HG03196 (cell line): ENCODE data around the gene PHPT1.
"Not testable (repeated sequence)": the region's sequence is repeated elsewhere in the genome, so short reads cannot be mapped to it uniquely, and the experiment has no call there.

Experiments used
- ATAC-seq: cut with Tn5 transposase; IDR thresholded peaks from one replicate; pipeline ENCODE4 v1.9.1; 2021; ENCODE audit not compliant: unreplicated experiment

The PHPT1 gene

DNA sequence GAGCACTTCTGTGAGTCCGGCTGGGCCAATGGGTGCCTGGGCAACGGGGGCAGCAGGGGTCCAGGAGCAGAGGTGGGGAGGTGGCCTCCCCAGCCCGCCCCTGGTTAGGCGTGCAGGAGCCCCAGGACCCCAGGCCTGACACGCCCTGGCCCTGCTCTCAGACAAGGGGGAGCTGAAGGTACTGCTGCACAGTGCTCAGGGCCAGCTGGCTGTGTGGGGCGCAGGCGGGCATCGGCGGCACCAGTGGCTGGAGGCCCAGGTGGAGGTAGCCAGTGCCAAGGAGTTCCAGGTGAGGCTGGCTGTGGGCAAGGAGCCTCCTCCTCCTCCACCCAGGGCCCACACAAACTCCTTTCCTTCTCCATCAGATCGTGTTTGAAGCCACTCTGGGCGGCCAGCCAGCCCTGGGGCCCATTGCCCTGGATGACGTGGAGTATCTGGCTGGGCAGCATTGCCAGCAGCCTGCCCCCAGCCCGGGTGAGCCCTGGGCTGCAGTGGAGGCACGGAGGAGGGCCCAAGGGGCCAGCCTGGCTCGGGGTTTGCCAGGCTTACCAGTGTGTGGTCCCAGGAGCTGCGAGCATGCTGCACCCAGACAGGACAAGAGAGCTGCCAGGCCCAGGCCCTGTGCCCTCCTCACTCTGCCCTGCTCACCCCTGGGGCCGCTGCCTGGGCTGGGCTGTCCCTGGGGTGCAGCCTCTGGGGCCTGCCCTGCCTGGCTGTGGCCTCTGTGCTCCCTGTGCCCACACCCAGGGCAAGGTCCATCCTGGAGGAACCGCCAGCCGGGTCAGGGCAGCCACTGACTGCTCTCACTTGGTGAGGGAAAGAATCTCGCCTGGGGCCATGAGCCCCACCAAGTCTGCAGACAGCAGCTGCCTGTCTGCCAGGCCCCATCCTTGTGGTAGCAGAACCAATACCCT is 9.9 kb downstream of the PHPT1 start:
- no peak for ATAC-seq

DNA sequence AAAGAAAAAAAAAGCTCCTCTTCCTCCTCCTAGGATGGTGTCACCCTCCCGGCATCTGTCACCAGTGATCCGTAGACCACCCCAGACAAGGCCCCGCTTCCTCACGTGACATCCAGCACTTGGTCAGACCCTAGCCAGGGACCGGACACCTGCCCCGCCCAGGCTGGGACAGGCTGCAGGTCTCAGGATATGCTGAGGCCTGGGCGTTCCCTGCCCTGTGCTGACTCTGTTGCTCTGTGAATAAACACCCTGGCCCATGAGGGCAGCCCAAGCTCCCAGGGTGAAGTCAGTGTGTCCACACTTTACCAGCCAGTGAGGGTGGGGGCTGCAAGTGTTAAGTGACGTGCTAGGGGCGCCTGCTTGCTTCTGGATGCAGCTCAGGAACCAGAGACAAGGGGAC is 11.3 kb downstream of the PHPT1 start:
- ATAC-seq, result no peak

DNA sequence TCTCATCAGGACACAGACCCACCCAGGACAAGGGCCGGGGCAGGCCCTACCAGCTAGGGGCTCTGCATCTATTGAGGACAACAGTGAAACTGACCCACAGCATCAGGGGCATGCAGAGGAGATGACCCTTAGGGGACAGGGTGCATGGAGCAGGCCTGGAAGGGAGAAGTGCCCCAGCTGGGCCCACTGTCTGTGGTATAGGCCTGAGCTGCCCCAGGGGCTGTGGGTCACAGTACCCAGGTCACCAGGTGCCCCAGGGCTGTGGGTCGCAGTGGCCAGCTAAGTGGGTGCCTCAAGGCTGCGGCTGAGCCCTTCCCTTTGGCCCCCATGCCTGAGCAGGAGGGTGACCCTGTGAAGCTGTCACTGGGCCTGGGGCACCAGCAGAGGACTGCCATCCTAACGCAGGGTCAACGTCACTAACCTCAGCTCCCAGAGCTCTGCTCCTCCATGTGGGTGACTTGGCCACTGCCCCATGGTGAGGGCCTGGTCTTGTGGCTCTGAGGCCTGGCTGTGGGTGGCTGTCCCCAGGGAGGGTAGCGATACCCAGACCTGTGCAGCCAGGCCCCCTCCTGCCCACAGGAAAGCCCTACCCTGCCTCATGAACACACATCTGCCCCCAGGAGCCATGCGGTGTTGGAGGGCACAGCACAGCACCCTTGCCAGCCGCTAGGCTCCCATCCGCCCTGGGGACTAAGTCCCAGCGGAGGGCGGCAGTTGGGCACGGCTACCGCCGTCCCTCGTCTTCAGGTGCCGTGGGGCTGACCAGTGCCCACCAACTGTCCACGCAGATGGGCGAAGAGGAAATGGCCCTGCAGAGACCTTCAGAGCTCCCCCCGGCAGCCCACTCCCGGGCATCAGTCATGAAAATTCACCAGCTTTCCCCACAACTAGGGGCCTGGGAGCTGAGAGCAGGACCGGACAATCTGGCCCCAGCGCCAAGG is 12.0 kb downstream of the PHPT1 start:
- ATAC-seq, result no peak

DNA sequence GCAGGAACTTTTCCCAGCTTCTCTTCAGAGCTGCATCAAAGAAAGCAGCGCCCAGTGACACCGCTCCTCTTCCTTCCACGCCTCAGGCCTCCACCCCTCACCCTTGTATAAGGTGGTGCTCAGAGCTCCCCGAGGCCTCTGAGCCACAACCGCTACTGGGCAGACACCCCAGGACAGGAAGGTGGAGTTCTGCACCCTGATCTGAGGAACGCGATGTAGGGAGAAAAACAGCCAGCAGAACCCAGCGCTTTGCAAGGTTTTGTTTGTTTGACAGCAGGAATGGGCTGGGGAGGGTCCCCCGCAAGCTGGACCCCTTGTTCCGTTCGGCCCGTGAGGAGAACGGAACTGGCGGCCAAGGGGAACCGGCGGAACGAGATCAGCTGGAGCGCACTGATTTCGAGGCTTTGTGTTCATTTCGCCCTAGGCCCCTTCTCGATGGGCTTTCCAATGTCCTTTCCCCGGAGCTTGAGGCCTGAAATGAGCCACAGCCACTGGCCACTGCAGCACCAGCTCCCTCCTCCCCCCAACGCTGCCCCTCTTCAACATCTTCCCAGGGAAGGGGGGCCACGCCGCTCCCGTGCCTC is 12.8 kb downstream of the PHPT1 start:
- ATAC-seq, result no peak

DNA sequence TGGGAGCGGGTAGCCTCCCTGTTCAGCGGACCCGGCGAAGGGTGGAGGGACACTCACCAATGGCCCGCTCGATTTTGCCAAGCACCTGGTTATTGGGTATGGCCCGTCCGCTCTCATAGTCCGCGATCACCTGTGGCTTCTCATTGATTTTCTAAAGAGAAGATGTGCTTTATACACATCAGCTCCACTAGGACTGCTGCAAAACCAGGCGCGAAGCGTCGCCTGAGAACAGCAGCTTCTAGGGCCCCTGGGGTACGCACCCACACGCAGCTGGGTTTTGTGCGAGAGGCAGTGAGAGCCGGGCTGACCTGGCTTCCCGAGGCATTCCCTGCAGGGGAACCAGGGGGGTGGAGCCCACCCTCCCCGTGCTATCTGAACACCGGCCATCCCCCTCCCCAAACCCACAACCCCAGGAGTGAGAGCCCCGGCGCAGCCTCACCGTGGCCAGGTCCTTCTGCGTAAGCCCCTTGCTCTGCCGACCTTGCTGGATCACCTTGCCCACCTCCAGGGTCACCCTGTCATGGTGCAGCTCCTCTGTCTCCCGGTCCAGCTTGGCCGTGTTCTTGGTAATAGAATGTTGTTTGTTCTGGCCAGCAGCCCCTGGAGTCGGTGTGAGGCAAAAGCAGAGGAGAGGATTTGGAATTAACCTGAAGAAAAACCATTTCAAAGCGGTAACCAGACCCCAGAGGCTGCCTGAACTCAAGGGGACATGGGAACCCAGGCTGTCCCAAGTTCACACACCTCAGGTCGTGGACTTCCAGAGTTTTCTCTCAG is 13.8 kb downstream of the PHPT1 start:
- ATAC-seq, result no peak

DNA sequence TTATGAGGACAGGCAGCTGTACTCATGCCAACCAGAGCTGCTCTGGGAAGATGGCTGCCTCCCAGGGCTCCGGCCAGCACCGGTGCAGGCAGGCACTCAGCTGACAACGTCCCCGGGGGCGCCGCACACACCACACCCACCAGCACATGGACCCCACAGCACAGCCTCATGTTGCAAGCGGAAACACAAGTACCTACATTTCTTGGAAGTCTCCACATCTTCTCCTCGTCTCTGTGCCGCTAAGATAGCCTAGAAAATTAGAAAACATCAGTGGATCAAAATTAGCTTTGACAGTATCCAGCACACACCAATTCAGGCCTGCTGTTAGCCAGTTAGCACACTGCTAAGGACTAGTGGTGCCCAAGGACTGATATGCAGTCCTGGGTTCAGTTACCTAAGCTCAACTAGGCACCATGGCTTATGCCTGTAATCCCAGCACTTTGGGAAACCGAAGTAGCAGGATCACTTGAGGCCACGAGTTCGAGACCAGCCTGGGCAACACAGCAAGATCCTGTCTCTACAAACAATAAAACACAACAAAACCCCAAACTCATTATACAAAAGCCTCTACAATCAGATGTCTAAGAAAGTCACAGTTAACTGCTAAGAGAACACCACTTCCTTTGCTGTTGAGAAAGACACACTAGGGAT is 14.5 kb downstream of the PHPT1 start:
- ATAC-seq, result no peak

DNA sequence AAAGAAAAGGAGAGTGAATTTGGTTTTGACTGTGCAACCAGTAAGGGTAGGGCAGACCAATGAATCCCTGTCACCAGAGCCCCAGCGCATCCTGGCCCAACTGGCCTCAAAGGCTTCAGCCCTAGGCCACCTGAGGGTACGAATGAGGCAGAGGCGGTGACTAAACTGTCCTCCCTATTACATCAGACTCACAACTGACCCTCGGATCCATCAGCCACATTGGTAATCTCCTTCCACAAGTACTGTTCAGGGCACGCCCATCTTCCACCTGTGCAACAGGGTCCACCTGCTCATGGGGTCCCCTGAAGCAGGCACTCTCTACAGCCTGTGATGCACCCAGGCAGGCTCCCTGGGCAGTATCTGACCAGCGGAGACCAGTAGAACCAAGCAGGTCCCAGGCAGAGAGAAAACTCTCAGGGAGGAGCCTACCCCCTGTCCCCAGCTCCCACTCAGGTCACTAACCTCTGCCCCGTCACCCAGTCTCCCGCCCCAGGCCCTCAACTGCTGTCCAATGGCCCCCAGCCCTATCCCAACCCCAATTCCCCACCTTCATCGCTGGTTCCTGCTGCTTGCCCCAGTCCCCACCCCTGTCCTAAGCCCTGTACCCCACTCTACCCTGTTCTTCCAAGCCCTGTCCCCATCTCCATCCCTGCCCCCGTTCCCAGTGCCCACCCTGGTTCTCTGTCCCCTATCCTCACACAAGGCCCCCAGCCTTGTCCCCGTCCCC is 16.0 kb downstream of the PHPT1 start:
- no peak for ATAC-seq

DNA sequence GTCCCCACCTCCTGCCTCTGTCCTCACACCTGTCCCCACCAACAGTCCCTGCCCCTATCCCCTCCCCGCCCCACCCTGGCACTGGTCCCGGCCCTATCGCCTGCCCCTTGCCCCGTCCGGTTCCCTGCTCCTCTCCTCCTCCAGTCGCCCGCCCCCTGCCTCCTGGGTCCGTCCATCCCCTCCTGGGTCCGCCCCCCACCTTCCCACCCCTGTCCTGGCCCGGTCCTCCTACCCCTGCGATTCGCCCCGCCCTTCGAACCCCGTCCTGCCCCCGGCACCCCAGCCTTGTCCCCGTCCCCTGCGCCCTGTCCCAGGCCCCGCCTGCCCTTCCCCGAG is 16.5 kb downstream of the PHPT1 start:
- no peak for ATAC-seq

DNA sequence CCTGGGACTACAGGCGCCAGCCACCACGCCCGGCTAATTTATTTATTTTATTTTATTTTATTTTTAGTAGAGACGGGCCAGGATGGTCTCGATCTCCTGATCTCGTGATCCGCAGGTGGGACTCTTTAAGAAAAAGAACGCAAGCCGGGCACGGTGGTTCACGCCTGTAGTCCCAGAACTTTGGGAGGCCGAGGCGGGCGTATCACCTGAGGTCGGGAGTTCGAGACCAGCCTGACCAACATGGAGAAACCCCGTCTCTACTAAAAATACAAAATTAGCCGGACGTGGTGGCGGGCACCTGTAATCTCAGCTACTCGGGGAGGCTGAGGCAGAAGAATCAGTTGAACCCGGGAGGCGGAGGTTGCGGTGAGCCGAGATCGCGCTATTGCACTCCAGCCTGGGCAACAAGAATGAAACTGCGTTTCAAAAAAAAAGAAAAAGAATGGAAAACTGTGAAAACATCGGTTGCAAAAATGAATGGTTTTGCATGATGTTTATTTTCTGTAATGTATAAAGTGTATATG is 17.8 kb downstream of the PHPT1 start:
- ATAC-seq, result not testable (repeated sequence)

DNA sequence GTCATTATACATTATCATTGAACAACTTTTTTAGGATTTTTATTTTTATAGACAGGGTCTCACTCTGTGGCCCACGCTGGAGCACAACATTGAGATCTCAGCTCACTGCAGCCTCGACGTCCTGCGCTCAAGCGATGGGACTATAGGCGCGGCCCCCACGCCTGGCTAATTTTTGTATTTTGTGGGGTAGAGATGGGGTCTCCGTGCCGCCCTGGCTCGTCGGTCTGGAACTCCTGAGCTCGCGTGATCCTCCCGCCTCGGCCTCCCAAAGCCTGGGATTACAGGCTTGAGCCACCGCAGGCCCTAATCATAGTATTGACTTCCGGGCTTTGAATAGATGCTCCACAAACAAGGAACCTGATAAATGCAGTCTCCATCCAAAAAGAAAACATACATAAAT is 18.3 kb downstream of the PHPT1 start:
- no peak for ATAC-seq

DNA sequence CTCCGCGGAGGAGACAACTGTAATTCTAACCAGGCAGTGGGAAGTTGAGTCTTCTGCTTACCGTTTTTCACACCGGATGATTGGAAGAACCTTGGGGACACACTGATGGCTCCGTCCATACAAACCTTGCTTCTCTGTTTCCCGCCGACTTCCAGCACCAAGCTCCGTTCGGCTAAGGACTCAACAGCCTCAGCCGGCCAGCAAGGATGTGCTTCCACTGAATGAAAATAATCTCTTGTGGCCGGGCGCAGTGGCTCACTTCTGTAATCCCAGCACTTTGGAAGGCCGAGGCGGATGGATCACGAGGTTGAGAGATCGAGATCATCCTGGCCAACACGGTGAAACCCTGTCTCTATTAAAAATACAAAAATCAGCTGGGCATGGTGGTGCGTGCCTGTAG is 18.7 kb downstream of the PHPT1 start:
- ATAC-seq, result no peak

DNA sequence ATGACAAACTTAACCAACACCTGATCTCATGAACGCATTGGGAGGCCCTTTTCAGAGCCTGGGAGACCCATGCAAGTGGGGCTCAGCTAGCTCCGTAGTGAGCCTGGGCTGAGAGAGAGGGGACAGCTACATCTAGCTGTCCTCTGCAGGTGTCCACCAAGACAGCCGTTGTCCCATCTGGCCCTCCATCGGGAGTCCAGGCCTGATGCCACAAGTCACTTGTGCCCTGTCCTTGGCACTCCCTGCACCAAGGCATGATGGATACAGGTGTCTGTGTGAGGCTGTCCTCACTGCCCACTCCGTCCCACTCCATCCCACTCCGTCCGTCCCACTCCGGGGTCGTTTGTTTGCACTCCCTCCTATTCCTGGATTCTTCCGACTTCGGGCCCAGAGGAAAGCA is 19.4 kb downstream of the PHPT1 start:
- ATAC-seq, result no peak

DNA sequence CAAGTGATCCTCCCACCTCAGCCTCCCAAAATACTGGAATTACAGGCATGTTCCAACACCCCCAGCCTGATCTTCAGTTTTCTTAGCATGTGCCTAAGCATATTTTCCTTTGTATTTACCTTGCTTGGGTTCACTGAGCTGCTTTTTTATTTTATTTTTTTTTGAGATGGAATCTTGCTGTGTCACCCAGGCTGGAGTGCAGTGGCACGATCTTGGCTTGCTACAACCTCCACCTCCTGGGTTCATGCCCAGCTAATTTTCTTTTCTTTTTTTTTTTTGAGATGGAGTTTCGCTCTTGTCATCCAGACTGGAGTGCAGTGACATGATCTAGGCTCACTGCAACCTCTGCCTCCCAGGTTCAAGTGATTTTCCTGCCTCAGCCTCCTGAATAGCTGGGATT is 20.4 kb downstream of the PHPT1 start:
- not testable (repeated sequence) for ATAC-seq

DNA sequence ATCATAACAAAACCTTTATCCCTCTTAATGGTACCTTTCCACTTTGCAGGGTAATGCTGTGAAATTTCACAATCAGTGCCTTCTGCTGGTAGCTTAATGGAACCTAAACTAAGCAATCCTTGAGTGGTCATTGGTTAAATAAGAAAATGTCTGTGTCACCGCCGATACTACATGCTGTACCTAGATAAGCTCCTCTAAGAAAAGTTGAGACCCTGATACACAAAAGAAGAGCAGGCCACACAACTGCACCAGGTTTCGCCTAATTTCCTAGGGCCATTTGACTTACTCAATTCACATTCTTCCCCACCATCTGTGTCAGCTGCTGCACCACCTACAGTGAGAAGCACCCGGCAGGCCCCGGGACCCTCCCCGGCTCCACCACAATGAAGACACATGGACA is 25.9 kb downstream of the PHPT1 start:
- ATAC-seq, result no peak

DNA sequence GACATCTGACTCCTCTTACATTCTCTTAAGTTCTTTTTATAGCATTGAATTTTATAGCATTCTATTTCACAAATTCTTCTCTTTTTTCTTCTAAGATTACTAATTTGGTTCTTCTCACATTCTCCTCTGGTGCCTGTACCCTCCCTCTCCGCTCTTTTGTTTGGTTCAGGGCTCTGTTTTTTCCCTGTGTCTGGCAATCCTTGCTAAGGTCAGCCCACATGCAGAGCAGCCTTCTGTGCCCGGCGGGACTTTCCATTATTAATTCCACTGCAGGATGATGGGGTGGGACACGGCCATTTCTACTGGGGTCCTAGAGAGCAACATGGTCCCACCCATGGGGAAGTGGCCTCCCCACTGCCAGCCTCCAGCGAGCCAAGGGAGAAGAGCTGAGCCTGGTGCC is 27.3 kb downstream of the PHPT1 start:
- no peak for ATAC-seq

DNA sequence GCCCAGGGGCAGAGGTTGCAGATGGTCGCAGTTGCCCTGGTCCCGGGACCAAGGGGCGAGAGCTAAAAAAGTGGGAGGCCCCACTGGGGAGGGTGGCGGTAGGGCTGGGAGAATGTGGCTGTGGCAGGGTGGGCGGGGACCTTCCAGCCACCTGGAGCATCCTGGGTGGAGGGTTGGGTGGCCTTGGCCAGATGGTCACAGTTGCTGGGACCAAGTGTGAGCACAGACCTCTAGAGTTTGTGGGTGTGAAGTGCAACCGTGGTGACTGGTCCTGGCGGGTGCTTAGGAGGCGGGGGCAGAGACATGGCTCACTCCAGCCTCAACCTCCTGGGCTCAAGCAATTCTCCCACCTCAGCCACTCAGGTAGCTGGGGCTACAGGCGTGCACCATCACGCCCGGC is 31.4 kb downstream of the PHPT1 start:
- no peak for ATAC-seq

DNA sequence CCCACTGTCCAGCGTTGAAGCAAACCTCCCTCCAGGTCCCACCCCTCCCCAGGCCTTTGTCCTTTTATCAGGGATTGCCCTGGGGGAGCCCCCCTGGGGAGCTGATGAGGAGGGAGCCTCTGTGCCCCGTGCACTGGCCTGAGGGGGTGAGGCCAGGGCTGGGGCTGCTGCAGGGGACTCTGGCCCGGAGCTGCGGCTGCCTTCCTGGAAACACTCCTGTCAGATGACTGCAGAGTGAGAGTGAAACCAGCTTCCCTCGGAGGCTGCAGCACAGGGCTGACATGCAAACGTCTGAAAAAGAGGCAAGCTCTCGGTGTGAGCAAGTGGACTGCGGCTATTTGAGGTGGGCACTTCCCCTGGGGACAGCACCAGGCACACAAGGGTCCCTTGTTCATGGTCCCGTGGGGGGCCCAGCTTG is 32.5 kb downstream of the PHPT1 start:
- no peak for ATAC-seq

DNA sequence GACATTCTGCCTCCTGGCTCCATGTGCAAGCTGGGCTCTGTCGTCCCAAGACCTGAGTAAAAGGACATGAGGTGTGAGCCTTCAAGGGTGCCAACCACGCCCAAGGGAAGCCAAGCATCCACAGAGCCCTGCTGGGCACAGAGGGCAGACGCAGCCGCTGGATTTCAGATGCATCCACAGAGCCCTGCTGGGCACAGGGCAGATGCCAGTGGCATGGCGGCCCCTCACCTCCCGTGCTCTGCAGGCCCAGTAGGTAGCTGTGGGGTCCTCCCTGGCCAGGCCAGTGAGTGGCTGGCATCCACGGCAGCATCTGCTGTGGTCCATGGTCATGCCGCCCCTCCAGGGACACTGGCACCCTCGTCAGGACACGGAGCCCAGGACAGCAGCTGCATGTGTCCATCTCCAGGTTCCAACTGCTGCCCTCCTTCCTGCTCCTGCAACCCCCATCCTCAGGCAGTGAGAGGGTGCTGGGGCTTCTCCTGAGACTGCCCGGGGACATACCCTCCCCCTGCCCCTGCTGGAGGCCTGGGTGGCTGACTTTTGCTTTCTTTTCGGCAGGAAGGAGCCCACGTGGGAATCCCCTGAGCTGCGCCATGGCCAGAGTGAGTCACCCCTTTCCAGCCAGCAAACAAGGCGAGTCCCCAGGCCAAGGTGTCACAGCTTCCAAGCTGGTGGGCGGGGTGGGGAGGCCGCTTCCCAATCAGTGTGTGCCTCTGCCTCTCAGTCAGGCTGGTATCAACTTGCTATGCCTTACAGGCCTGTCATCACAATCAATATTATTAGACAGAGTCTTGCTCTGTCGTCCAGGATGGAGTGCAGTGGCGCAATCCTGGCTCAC is 33.1 kb downstream of the PHPT1 start:
- no peak for ATAC-seq

DNA sequence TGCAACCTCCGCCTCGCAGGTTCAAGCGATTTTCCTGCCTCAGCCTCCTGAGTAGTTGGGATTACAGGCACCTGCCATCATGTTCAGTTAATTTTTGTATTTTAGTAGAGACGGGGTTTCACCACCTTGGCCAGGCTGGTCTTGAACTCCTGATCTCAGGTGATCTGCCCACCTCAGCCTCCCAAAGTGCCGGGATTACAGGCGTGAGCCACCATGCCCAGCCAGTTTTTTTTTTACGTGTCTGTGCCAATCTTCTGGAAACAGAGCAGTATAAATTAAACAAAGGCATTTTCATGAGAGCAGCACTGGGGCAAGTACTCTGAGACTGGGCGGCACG is 33.7 kb downstream of the PHPT1 start:
- ATAC-seq, result not testable (repeated sequence)
